OCI-LY3 (cell line): ENCODE measurements around the gene PEX3.

ENCODE experiments used
- H2AFZ ChIP-seq: fragments of 200-600, 300-600 bp; shearing (Covaris generic); 2 replicates; pipeline ENCODE4 v1.6.0; 2014; ENCODE audit warnings: antibody characterized with exemption, low read depth, low read length
- H3K27ac ChIP-seq: fragments of 200-600, 300-600 bp; sonication (generic); 2 replicates; pipeline ENCODE4 v1.5.1; 2014; ENCODE audit warnings: mild to moderate bottlenecking, low read length, moderate library complexity, mixed read lengths
- H3K27me3 ChIP-seq: fragments of 200-600, 300-600 bp; sonication (generic); 2 replicates; pipeline ENCODE4 v1.6.1; 2014; ENCODE audit warnings: low read depth, low read length, mixed read lengths
- H3K36me3 ChIP-seq: fragments of 200-600, 300-600 bp; sonication (generic); replicated peaks from 2 replicates; pipeline ENCODE3; 2014; ENCODE audit warnings: low read depth, low read length, mixed read lengths
- H3K4me1 ChIP-seq: fragments of 300-600, 200-600 bp; sonication (generic); 2 replicates; pipeline ENCODE4 v1.6.1; 2014; ENCODE audit warnings: low read length, mixed read lengths
- H3K4me2 ChIP-seq: fragments of 200-600, 300-600 bp; sonication (generic); 2 replicates; pipeline ENCODE4 v1.6.1; 2014; ENCODE audit warnings: low read length, mixed read lengths
- H3K4me3 ChIP-seq: fragments of 300-600, 200-600 bp; sonication (generic); 2 replicates; pipeline ENCODE4 v1.5.1; 2014; ENCODE audit warnings: antibody characterized with exemption, mild to moderate bottlenecking, low read length, moderate library complexity
- H3K79me2 ChIP-seq: fragments of 300-600, 200-600 bp; shearing (Covaris generic); 2 replicates; pipeline ENCODE4 v1.6.1; 2014; ENCODE audit warnings: mild to moderate bottlenecking, low read length, mixed read lengths
- H3K9ac ChIP-seq: fragments of 300-600, 200-600 bp; shearing (Covaris generic); 2 replicates; pipeline ENCODE4 v1.6.0; 2014; ENCODE audit warnings: mild to moderate bottlenecking, low read length, moderate library complexity
- H3K9me3 ChIP-seq: fragments of 200-600, 300-600 bp; shearing (Covaris generic); 2 replicates; pipeline ENCODE4 v1.6.1; 2014; ENCODE audit warnings: low read length, mixed read lengths; ENCODE audit not compliant: insufficient read depth
- H4K20me1 ChIP-seq: fragments of 200-600, 300-600 bp; sonication (generic); 2 replicates; pipeline ENCODE4 v1.6.1; 2016; ENCODE audit warnings: low read length, mixed read lengths; ENCODE audit not compliant: insufficient read depth
- EZH2phosphoT487 ChIP-seq: fragments of 200-600 bp; shearing (Covaris generic); IDR thresholded peaks from 2 replicates; pipeline ENCODE4 v1.6.1; 2018; ENCODE audit warnings: antibody characterized with exemption, mixed run types, low read depth
- TF ChIP-seq, protein P1 (sequence below): fragments of 200-600, 300-600 bp; sonication (generic); IDR thresholded peaks from 2 replicates; pipeline ENCODE4 v1.5.1; 2014; ENCODE audit warnings: antibody characterized with exemption, low read length, low read depth

PEX3 gene

DNA sequence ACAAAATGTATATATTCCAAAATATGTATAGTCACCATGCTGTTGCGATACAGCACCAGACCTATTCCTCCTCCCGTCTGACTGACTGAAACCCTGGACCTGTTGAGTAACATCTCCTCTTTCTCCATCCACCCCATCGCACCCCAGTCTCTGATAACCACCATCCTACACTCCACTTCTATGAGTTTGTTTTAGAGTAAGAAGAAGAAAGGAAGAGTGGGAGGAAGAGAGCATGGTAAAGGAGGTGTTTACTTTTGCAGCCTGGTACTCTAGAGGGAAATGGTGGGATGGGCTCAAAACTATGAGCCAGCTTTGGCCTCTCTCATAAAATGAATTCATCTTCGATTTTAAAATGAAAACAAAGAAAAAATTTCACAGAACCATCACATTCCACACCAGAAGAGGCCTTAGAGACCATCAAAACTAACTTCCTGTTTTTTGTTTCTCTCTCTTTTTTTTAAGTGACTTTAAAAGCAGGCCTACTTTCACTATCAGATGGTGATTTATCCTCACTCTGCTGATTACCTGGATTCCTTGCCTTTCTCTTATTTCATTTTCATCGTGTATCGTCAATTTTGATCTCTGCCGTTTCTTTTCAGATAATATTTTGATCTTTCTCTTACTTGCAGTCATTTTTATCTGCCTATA lies 77.7 kb downstream of the PEX3 start:
- peak overlapping the region; percentile 63 for H3K4me2 ChIP-seq
- TF ChIP-seq, protein P1, sequence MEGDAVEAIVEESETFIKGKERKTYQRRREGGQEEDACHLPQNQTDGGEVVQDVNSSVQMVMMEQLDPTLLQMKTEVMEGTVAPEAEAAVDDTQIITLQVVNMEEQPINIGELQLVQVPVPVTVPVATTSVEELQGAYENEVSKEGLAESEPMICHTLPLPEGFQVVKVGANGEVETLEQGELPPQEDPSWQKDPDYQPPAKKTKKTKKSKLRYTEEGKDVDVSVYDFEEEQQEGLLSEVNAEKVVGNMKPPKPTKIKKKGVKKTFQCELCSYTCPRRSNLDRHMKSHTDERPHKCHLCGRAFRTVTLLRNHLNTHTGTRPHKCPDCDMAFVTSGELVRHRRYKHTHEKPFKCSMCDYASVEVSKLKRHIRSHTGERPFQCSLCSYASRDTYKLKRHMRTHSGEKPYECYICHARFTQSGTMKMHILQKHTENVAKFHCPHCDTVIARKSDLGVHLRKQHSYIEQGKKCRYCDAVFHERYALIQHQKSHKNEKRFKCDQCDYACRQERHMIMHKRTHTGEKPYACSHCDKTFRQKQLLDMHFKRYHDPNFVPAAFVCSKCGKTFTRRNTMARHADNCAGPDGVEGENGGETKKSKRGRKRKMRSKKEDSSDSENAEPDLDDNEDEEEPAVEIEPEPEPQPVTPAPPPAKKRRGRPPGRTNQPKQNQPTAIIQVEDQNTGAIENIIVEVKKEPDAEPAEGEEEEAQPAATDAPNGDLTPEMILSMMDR: no peak
- no peak for TF ChIP-seq EZH2phosphoT487
- H3K4me1 ChIP-seq: peaks cover 16% of the 10 kb centered on the region
- H3K36me3 ChIP-seq: no peaks in the 10 kb centered on the region
- H3K9me3 ChIP-seq: no peaks in the 10 kb centered on the region
- H3K27me3 ChIP-seq: no peaks in the 10 kb centered on the region
- H3K4me3 ChIP-seq: peak overlapping the region; percentile 24; the same call in 1 of the 2 replicates
- H2AFZ ChIP-seq: peak overlapping the region; percentile 78
- H3K27ac ChIP-seq: peak overlapping the region; percentile 44; the same call in 1 of the 2 replicates
- no peaks in the 10 kb centered on the region for H3K79me2 ChIP-seq
- peak overlapping the region; percentile 29; the same call in 1 of the 2 replicates for H3K9ac ChIP-seq
- H4K20me1 ChIP-seq: no peaks in the 10 kb centered on the region

DNA sequence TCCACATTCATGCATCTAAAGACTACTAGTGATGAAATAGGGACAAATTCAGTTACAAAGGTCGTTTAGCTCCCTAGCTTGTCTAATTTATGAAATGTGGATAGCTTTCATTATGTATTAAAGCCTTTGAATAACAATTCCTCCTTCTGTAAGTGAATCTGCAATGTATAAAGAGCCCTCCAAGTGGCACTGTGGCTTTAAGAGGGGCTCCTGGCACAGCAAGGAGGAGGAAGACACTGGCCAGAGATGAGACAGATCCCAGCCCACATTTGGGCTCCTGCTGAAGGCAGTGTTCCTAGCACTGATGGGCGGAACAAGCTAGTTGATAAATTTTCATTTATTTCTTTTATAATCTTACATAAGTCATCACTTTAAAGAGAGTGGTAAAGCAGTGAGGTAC lies 78.5 kb downstream of the PEX3 start:
- Histone ChIP-seq H3K79me2 (no peaks in the 10 kb centered on the region), H3K27ac (peak overlapping the region; percentile 44; the same call in 1 of the 2 replicates), H3K9ac (0 out of 2 replicates have a peak overlapping the region, but pooled peaks have one; percentile 29), H3K9me3 (no peaks in the 10 kb centered on the region), H3K36me3 (no peaks in the 10 kb centered on the region), H4K20me1 (no peaks in the 10 kb centered on the region), H2AFZ (no peak overlapping the region; the same call in 1 of the 2 replicates), H3K4me3 (0 out of 2 replicates have a peak overlapping the region, but pooled peaks have one; percentile 24), H3K4me1 (peaks cover 16% of the 10 kb centered on the region), H3K27me3 (no peaks in the 10 kb centered on the region), H3K4me2 (peak overlapping the region; percentile 63)
- TF ChIP-seq, protein P1: peak; percentile 56
- TF ChIP-seq EZH2phosphoT487: no peak

DNA sequence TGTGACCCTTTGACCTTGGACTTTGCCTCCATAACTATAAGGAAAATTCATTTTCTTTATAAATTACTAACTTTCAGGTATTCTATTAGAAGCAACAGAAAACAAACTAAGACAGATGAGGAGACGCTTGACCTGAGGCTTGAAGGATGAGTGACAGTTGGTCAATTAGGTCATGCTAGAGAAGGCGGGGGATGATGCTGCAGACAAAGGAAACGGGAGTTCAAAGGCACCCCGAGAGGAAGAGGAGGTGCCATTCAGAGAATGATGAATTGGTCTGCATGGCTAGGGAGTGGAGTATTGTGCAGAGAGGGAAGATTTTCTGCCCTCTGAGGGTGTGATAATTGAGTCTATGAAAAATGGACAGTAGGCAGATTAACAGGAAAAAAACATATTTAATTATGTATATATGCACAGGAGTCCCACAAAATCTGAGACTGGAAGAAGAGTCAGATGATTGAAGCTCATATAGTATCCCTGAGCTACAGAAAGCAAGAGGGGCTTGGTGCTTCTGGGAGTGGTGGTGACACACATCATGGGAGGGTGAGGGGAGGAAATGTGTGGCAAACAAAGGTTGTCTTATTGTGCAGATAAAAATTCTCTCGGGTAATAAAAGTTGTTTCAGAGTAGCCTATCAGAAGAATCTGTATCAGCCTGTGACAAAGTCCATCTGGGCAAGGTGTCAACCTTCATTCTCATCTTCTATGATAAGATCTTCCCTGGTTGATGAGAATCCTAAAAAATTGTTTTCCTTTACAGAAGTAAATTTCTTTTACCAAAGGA lies 81.3 kb downstream of the PEX3 start:
- no peak for TF ChIP-seq EZH2phosphoT487
- TF ChIP-seq, protein P1: no peak
- H3K9ac ChIP-seq: no peak overlapping the region

DNA sequence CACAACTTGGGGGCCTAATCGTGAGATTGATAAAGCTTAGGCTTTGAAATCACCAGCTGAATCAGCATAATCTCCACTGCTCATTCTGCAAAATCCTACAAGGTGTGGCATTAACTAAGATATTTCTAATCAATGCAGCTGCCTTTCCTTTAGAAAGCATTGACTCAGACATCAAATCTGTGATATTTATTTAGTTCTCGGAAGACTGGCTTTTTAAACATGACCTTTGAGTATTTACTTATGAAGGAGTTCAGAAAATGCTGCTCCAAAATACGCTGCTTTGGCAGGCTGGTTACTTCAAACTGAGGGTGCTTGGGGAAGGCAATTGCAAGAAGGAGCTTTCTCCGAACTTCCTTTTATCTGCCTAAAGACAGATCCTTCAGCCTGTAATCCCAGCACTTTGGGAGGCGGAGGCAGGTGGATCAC lies 84.6 kb downstream of the PEX3 start:
- Histone ChIP-seq H3K36me3 (no peaks in the 10 kb centered on the region), H3K9ac (peak overlapping the region; percentile 89; the same call in 1 of the 2 replicates), H3K4me1 (peaks cover 42% of the 10 kb centered on the region), H3K27ac (peak overlapping the region; percentile 24; the same call in 1 of the 2 replicates), H3K4me2 (peak overlapping the region; percentile 74), H3K79me2 (peaks cover 40% of the 10 kb centered on the region), H4K20me1 (no peaks in the 10 kb centered on the region), H2AFZ (no peak overlapping the region), H3K27me3 (no peaks in the 10 kb centered on the region), H3K9me3 (no peaks in the 10 kb centered on the region), H3K4me3 (peak overlapping the region; percentile 97; the same call in 1 of the 2 replicates)
- TF ChIP-seq, protein P1: no peak
- TF ChIP-seq EZH2phosphoT487: no peak

More for the DNA sequence above, 81.3 kb downstream of the PEX3 start:
- H3K27me3 ChIP-seq: no peaks in the 10 kb centered on the region
- H4K20me1 ChIP-seq: no peaks in the 10 kb centered on the region
- H3K4me1 ChIP-seq: peaks cover 37% of the 10 kb centered on the region
- peaks cover 13% of the 10 kb centered on the region for H3K79me2 ChIP-seq
- H3K9me3 ChIP-seq: no peaks in the 10 kb centered on the region
- H3K4me3 ChIP-seq: no peak overlapping the region
- H3K4me2 ChIP-seq: no peak overlapping the region
- H3K36me3 ChIP-seq: no peaks in the 10 kb centered on the region
- H3K27ac ChIP-seq: no peak overlapping the region
- no peak overlapping the region for H2AFZ ChIP-seq
